Neural cell (in vitro differentiated cells): ENCODE results near the gene ZPLD1. TPM values are rescaled to one million over a fixed set of nuclear protein-coding genes. Genes with fewer than 3 reads are reported as not detected.

ENCODE experiments used
- H2AFZ ChIP-seq: fragments of 200-600, 300-800 bp; sonication (generic), shearing (Covaris generic); 2 replicates; pipeline ENCODE4 v1.6.0; 2014; ENCODE audit warnings: low read depth, mild to moderate bottlenecking, antibody characterized with exemption, low read length, moderate library complexity
- H3F3A ChIP-seq: fragments of 200-600 bp; shearing (Covaris generic); 2 replicates; pipeline ENCODE4 v1.6.1; 2016; ENCODE audit warnings: mild to moderate bottlenecking, moderate library complexity, mixed read lengths, antibody characterized with exemption, low read length; ENCODE audit not compliant: insufficient read depth, poor library complexity, severe bottlenecking
- H3K27ac ChIP-seq: fragments of 200-600, 300-800 bp; sonication (generic), shearing (Covaris generic); 2 replicates; pipeline ENCODE4 v1.5.1; 2014; ENCODE audit warnings: mild to moderate bottlenecking, low read length, moderate library complexity
- H3K27me3 ChIP-seq: fragments of 300-800, 200-600 bp; sonication (generic), shearing (Covaris generic); 2 replicates; pipeline ENCODE4 v1.6.0; 2014; ENCODE audit warnings: mild to moderate bottlenecking, low read depth, low read length, moderate library complexity; ENCODE audit not compliant: insufficient read depth
- H3K36me3 ChIP-seq: fragments of 300-800, 200-600 bp; sonication (generic), shearing (Covaris generic); 2 replicates; pipeline ENCODE4 v1.5.1; 2014; ENCODE audit warnings: mild to moderate bottlenecking, antibody characterized with exemption, low read length, moderate library complexity; ENCODE audit not compliant: insufficient read depth
- H3K4me2 ChIP-seq: fragments of 300-800, 200-600 bp; sonication (generic), shearing (Covaris generic); 2 replicates; pipeline ENCODE4 v1.6.0; 2014; ENCODE audit warnings: mild to moderate bottlenecking, low read length
- H3K4me3 ChIP-seq: fragments of 300-800, 200-600 bp; sonication (generic), shearing (Covaris generic); 2 replicates; pipeline ENCODE4 v1.5.1; 2014; ENCODE audit warnings: mild to moderate bottlenecking, low read length, moderate library complexity
- H3K79me2 ChIP-seq: fragments of 200-600 bp; shearing (Covaris generic); replicated peaks from 2 replicates; pipeline ENCODE4 v1.6.0; 2014; ENCODE audit warnings: mild to moderate bottlenecking, low read length, moderate library complexity; ENCODE audit not compliant: insufficient read depth
- H3K9ac ChIP-seq: fragments of 300-800, 200-600 bp; sonication (generic), shearing (Covaris generic); 2 replicates; pipeline ENCODE4 v1.6.1; 2016; ENCODE audit warnings: mild to moderate bottlenecking, low read length, mixed read lengths
- H3K9me2 ChIP-seq: fragments of 200-600 bp; shearing (Covaris generic); 2 replicates; pipeline ENCODE4 v1.6.1; 2016; ENCODE audit warnings: mild to moderate bottlenecking, low read length, mixed read lengths; ENCODE audit not compliant: insufficient read depth
- H3K9me3 ChIP-seq: fragments of 200-600, 300-800 bp; sonication (generic), shearing (Covaris generic); 2 replicates; pipeline ENCODE4 v1.6.1; 2016; ENCODE audit warnings: mild to moderate bottlenecking, mixed run types, low read length, moderate library complexity, mixed read lengths
- H4K20me1 ChIP-seq: fragments of 200-600 bp; shearing (Covaris generic); 2 replicates; pipeline ENCODE4 v1.6.1; 2016; ENCODE audit warnings: mild to moderate bottlenecking, mixed run types; ENCODE audit not compliant: insufficient read depth
- CTCF ChIP-seq: fragments of 450-650 bp; IDR thresholded peaks from 2 replicates; pipeline ENCODE4 v1.5.1; 2014; ENCODE audit warnings: antibody characterized with exemption, mild to moderate bottlenecking, moderate library complexity; ENCODE audit not compliant: poor library complexity, severe bottlenecking
- EP300 ChIP-seq: fragments of 450-650 bp; conservative IDR thresholded peaks from 2 replicates; pipeline ENCODE4 v1.6.1; 2014; ENCODE audit warnings: antibody characterized with exemption, mild to moderate bottlenecking, moderate library complexity; ENCODE audit not compliant: poor library complexity, severe bottlenecking
- EZH2 ChIP-seq: fragments of 200-600, 300-800 bp; shearing (Covaris generic), sonication (generic); IDR thresholded peaks from 2 replicates; pipeline ENCODE4 v1.6.1; 2014; ENCODE audit warnings: antibody characterized with exemption, low read length, borderline replicate concordance, mild to moderate bottlenecking; ENCODE audit not compliant: insufficient read depth, poor library complexity, severe bottlenecking
- MXI1 ChIP-seq: fragments of 450-650 bp; conservative IDR thresholded peaks from 2 replicates; pipeline ENCODE4 v1.6.1; 2014; ENCODE audit warnings: antibody characterized with exemption, mild to moderate bottlenecking; ENCODE audit not compliant: poor library complexity, severe bottlenecking
- POLR2AphosphoS5 ChIP-seq: IDR thresholded peaks from 2 replicates; pipeline ENCODE4 v1.6.1; 2012
- RAD21 ChIP-seq: fragments of 450-650 bp; conservative IDR thresholded peaks from 2 replicates; pipeline ENCODE4 v1.6.1; 2014; ENCODE audit warnings: antibody characterized with exemption, mild to moderate bottlenecking, moderate library complexity
- REST ChIP-seq: IDR thresholded peaks from 2 replicates; pipeline ENCODE4 v1.6.1; 2012; ENCODE audit warnings: borderline replicate concordance
- SMC3 ChIP-seq: fragments of 450-650 bp; conservative IDR thresholded peaks from 2 replicates; pipeline ENCODE4 v1.6.1; 2014; ENCODE audit warnings: antibody characterized with exemption, mild to moderate bottlenecking, moderate library complexity; ENCODE audit not compliant: poor library complexity
- TAF1 ChIP-seq: IDR thresholded peaks from 2 replicates; pipeline ENCODE4 v1.6.1; 2012; ENCODE audit warnings: low read depth
- polyA plus RNA-seq: library from polyadenylated mRNA; depleted of rRNA; stranded (reverse); fragments of >200 nt; gene quantifications from 2 replicates; pipeline ENCODE4 v1.2.3, GENCODE V29; 2014

ZPLD1 gene
- polyA plus RNA-seq, 1 donor from 2014 or later: not detected

- Histone ChIP-seq H2AFZ (no peak overlapping the region), H3K27me3 (no peaks in the 10 kb centered on the region), H3K4me2 (no peak overlapping the region), H3K27ac (no peak overlapping the region), H3K9me3 (no peaks in the 10 kb centered on the region), H4K20me1 (no peaks in the 10 kb centered on the region), H3K4me3 (no peak overlapping the region), H3K79me2 (no peaks in the 10 kb centered on the region), H3K36me3 (no peaks in the 10 kb centered on the region), H3K9me2 (no peaks in the 10 kb centered on the region), H3F3A (no peaks in the 10 kb centered on the region), H3K9ac (no peak overlapping the region)
- TF ChIP-seq TAF1: no peak
- TF ChIP-seq MXI1: no peak
- TF ChIP-seq CTCF: no peak
- TF ChIP-seq POLR2AphosphoS5: no peak
These were observed 41.4 kb downstream of the ZPLD1 start for GRCh38 chr3:102476198-102476597.

- H3K4me2 ChIP-seq: no peak overlapping the region
- no peaks in the 10 kb centered on the region for H3K9me2 ChIP-seq
- H3K9ac ChIP-seq: no peak overlapping the region
- no peak overlapping the region for H2AFZ ChIP-seq
- no peak overlapping the region for H3K27ac ChIP-seq
- no peaks in the 10 kb centered on the region for H3K9me3 ChIP-seq
- H3K79me2 ChIP-seq: no peaks in the 10 kb centered on the region
- H3F3A ChIP-seq: no peaks in the 10 kb centered on the region
- no peaks in the 10 kb centered on the region for H4K20me1 ChIP-seq
- H3K4me3 ChIP-seq: no peak overlapping the region
- TF ChIP-seq EZH2 (no peak), MXI1 (no peak), POLR2AphosphoS5 (no peak), SMC3 (no peak), TAF1 (no peak), RAD21 (no peak), CTCF (no peak), EP300 (no peak)
- no peaks in the 10 kb centered on the region for H3K27me3 ChIP-seq
- H3K36me3 ChIP-seq: no peaks in the 10 kb centered on the region
These were observed 43.3 kb downstream of the ZPLD1 start for GRCh38 chr3:102478160-102478559.

GRCh38 chr3:102480139-102480538, 45.3 kb downstream of the ZPLD1 start:
- Histone ChIP-seq H3K36me3 (no peaks in the 10 kb centered on the region), H3K79me2 (no peaks in the 10 kb centered on the region), H3F3A (no peaks in the 10 kb centered on the region), H3K27ac (no peak overlapping the region), H3K9ac (no peak overlapping the region), H4K20me1 (no peaks in the 10 kb centered on the region), H3K4me3 (no peak overlapping the region), H2AFZ (no peak overlapping the region), H3K9me3 (no peaks in the 10 kb centered on the region), H3K4me2 (no peak overlapping the region), H3K9me2 (no peaks in the 10 kb centered on the region), H3K27me3 (no peaks in the 10 kb centered on the region)
- TF ChIP-seq REST (no peak), SMC3 (no peak), EP300 (no peak), TAF1 (no peak)
